GM10266 (cell line): ENCODE results near the gene SLC35D3.

Source experiments
- DNase-seq: peaks from one replicate; pipeline ENCODE4 v3.0.0; 2012; ENCODE audit errors: extremely low spot score
- CTCF ChIP-seq: IDR thresholded peaks from 2 replicates; pipeline ENCODE4 v1.5.1; 2012; ENCODE audit warnings: mild to moderate bottlenecking, low read depth; ENCODE audit not compliant: control insufficient read depth, insufficient read depth; ENCODE audit errors: missing control alignments

The SLC35D3 gene

DNA sequence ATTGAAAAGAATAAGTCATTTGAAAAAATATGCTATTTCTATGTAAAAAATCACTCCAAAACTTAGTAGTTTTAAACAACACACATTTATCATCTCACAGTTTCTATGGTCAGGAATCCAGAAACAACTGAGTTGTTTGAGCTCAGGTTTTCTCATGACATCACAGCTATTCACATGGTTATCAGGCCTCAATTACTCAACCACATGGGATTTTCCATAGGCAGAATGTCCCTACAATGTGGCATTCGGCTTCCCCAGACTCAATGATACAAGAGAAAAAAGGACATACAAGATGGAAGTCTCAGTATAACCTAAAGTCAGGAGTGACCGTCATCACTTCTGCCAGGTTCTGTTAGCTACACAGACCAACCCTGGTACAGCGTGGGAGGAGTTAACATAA, 3.4 kb upstream of the SLC35D3 start:
- TF ChIP-seq CTCF: no peak
- no peak for DNase-seq

GRCh38 chr6:136920216-136920615, 1.9 kb upstream of the SLC35D3 start:
- TF ChIP-seq CTCF: no peak
- no peak for DNase-seq

- no peak for TF ChIP-seq CTCF
- peak; percentile 58 for DNase-seq
Observed at GRCh38 chr6:136920671-136921380, 1.3 kb upstream of the SLC35D3 start.

GRCh38 chr6:136921381-136921935, 643 bp upstream of the SLC35D3 start:
- DNase-seq: peak; percentile 55
- TF ChIP-seq CTCF: no peak

GRCh38 chr6:136922685-136923006, 545 bp downstream of the SLC35D3 start:
- DNase-seq: no peak
- no peak for TF ChIP-seq CTCF

- peak; percentile 32 for DNase-seq
Observed at GRCh38 chr6:136923116-136923953, 1.2 kb downstream of the SLC35D3 start.

More at GRCh38 chr6:136923116-136923953, 1.2 kb downstream of the SLC35D3 start:
- no peak for TF ChIP-seq CTCF
